ENCODE data around the gene RFK.

The RFK gene

GRCh38 chr9:76394195-76394959 is at the start of gene RFK:
TSS of gene RFK (minus strand) at chr9:76394426. CDS start at chr9:76394171, 255 bp downstream.
- in situ Hi-C loops (cut with MboI; ENCODE audit: low sequenced_read_pairs): no loop called here

- in situ Hi-C loops (cut with MboI; ENCODE audit: low sequenced_read_pairs): loop anchor here (25.0 kb wide), 1 partner anchor 268 kb away; no protein-coding TSS in a partner anchor
These were observed 49.7 kb upstream of the RFK start for GRCh38 chr9:76443887-76444286.

- in situ Hi-C loops (cut with MboI; ENCODE audit: low sequenced_read_pairs): loop anchor here (25.0 kb wide), 1 partner anchor 271 kb away; no protein-coding TSS in a partner anchor
These were observed 47.5 kb upstream of the RFK start for GRCh38 chr9:76441551-76442322.

GRCh38 chr9:76438841-76439588 is 44.8 kb upstream of the RFK start:
- in situ Hi-C loops (cut with MboI; ENCODE audit: low sequenced_read_pairs): loop anchor here (25.0 kb wide), 1 partner anchor 273 kb away; no protein-coding TSS in a partner anchor

GRCh38 chr9:76437017-76437699 is 42.9 kb upstream of the RFK start:
- in situ Hi-C loops (cut with MboI; ENCODE audit: low sequenced_read_pairs): loop anchor here (25.0 kb wide), 1 partner anchor 275 kb away; no protein-coding TSS in a partner anchor

GRCh38 chr9:76434897-76435296 is 40.7 kb upstream of the RFK start:
- in situ Hi-C loops (cut with MboI; ENCODE audit: low sequenced_read_pairs): loop anchor here (25.0 kb wide), 1 partner anchor 277 kb away; no protein-coding TSS in a partner anchor

GRCh38 chr9:76433836-76434235 is 39.6 kb upstream of the RFK start:
- in situ Hi-C loops (cut with MboI; ENCODE audit: low sequenced_read_pairs): loop anchor here (25.0 kb wide), 1 partner anchor 278 kb away; no protein-coding TSS in a partner anchor

- in situ Hi-C loops (cut with MboI; ENCODE audit: low sequenced_read_pairs): loop anchor here (25.0 kb wide), 1 partner anchor 279 kb away; no protein-coding TSS in a partner anchor
These were observed 39.2 kb upstream of the RFK start for GRCh38 chr9:76433406-76433805.

- in situ Hi-C loops (cut with MboI; ENCODE audit: low sequenced_read_pairs): loop anchor here (25.0 kb wide), 1 partner anchor 281 kb away; no protein-coding TSS in a partner anchor
These were observed 37.4 kb upstream of the RFK start for GRCh38 chr9:76431601-76432000.

GRCh38 chr9:76426807-76427419 is 32.7 kb upstream of the RFK start:
- in situ Hi-C loops (cut with MboI; ENCODE audit: low sequenced_read_pairs): loop anchor here (25.0 kb wide), 1 partner anchor 285 kb away; no protein-coding TSS in a partner anchor

GRCh38 chr9:76425677-76426453 is 31.6 kb upstream of the RFK start:
- in situ Hi-C loops (cut with MboI; ENCODE audit: low sequenced_read_pairs): loop anchor here (25.0 kb wide), 1 partner anchor 286 kb away; no protein-coding TSS in a partner anchor

- in situ Hi-C loops (cut with MboI; ENCODE audit: low sequenced_read_pairs): no loop called here
These were observed 30.3 kb upstream of the RFK start for GRCh38 chr9:76424491-76424890.

GRCh38 chr9:76423216-76424177 is 29.3 kb upstream of the RFK start:
- in situ Hi-C loops (cut with MboI; ENCODE audit: low sequenced_read_pairs): no loop called here

GRCh38 chr9:76419782-76420380 is 25.7 kb upstream of the RFK start:
- in situ Hi-C loops (cut with MboI; ENCODE audit: low sequenced_read_pairs): no loop called here

- in situ Hi-C loops (cut with MboI; ENCODE audit: low sequenced_read_pairs): no loop called here
These were observed 23.2 kb upstream of the RFK start for GRCh38 chr9:76417394-76417793.

- in situ Hi-C loops (cut with MboI; ENCODE audit: low sequenced_read_pairs): no loop called here
These were observed 21.5 kb upstream of the RFK start for GRCh38 chr9:76415731-76416130.

- in situ Hi-C loops (cut with MboI; ENCODE audit: low sequenced_read_pairs): no loop called here
These were observed 20.9 kb upstream of the RFK start for GRCh38 chr9:76415154-76415553.

Data from HL-60/S4 treated with phorbol 12-myristate 13-acetate at 8.2 ng/mL for 4 days and 3 days (cell line).